Stimulated activated memory B cell treated with anti-CD40 and anti-IgM and Interleukin-4, amounts not matched to agents 10 μg/mL and 1 μg/mL and 100 μg/mL, for 72 hours (primary cell): Measurements from ENCODE around the gene ME1.
"Not testable (repeated sequence)": the region's sequence is repeated elsewhere in the genome, so short reads cannot be mapped to it uniquely, and the experiment has no call there.

ENCODE experiments used
- ATAC-seq: fragments of 150-1000 bp; cut with Tn5 transposase; 2 replicates; pipeline ENCODE4 v1.10.0; 2021
- H3K27ac Mint-ChIP-seq: one replicate; pipeline ENCODE4 v1.8.0; 2022; ENCODE audit warnings: mild to moderate bottlenecking, mixed read lengths
- H3K27me3 Mint-ChIP-seq: one replicate; pipeline ENCODE4 v1.8.0; 2022; ENCODE audit warnings: mixed read lengths
- H3K36me3 Mint-ChIP-seq: one replicate; pipeline ENCODE4 v1.8.0; 2022; ENCODE audit warnings: mixed read lengths
- H3K4me1 Mint-ChIP-seq: one replicate; pipeline ENCODE4 v1.8.0; 2022; ENCODE audit warnings: mixed read lengths
- H3K4me3 Mint-ChIP-seq: one replicate; pipeline ENCODE4 v1.8.0; 2022; ENCODE audit warnings: mild to moderate bottlenecking, moderate library complexity, mixed read lengths
- H3K9me3 Mint-ChIP-seq: one replicate; pipeline ENCODE4 v1.8.0; 2022; ENCODE audit warnings: mixed read lengths

The ME1 gene

GRCh38 chr6:83341765-83342164, 89.1 kb downstream of the ME1 start:
- no peak for ATAC-seq
- Mint-ChIP-seq H3K9me3 (peaks cover 2% of the 10 kb centered on the region), H3K36me3 (no peaks in the 10 kb centered on the region), H3K27ac (no peak overlapping the region), H3K27me3 (peaks cover 12% of the 10 kb centered on the region), H3K4me1 (no peaks in the 10 kb centered on the region), H3K4me3 (no peak overlapping the region)

GRCh38 chr6:83333916-83334315, 96.9 kb downstream of the ME1 start:
- not testable (repeated sequence) for H3K4me3 Mint-ChIP-seq

GRCh38 chr6:83333500-83333899, 97.4 kb downstream of the ME1 start:
- H3K4me1 Mint-ChIP-seq: no peaks in the 10 kb centered on the region
- H3K27me3 Mint-ChIP-seq: no peaks in the 10 kb centered on the region
- no peak overlapping the region for H3K27ac Mint-ChIP-seq
- H3K36me3 Mint-ChIP-seq: no peaks in the 10 kb centered on the region
- no peaks in the 10 kb centered on the region for H3K9me3 Mint-ChIP-seq
- no peak for ATAC-seq
- no peak overlapping the region for H3K4me3 Mint-ChIP-seq

More at GRCh38 chr6:83333916-83334315, 96.9 kb downstream of the ME1 start:
- H3K4me1 Mint-ChIP-seq, H3K36me3 Mint-ChIP-seq, H3K9me3 Mint-ChIP-seq, ATAC-seq, H3K27me3 Mint-ChIP-seq, H3K27ac Mint-ChIP-seq: not testable (repeated sequence)

GRCh38 chr6:83314693-83315092, 116.2 kb downstream of the ME1 start:
- Mint-ChIP-seq H3K27ac (no peak overlapping the region), H3K4me3 (no peak overlapping the region), H3K4me1 (no peaks in the 10 kb centered on the region), H3K36me3 (no peaks in the 10 kb centered on the region), H3K9me3 (no peaks in the 10 kb centered on the region), H3K27me3 (no peaks in the 10 kb centered on the region)
- no peak for ATAC-seq

GRCh38 chr6:83313882-83314281, 117.0 kb downstream of the ME1 start:
- Mint-ChIP-seq H3K9me3 (no peaks in the 10 kb centered on the region), H3K36me3 (no peaks in the 10 kb centered on the region), H3K27me3 (no peaks in the 10 kb centered on the region), H3K4me3 (no peak overlapping the region), H3K27ac (no peak overlapping the region), H3K4me1 (no peaks in the 10 kb centered on the region)
- ATAC-seq: no peak

GRCh38 chr6:83311231-83311630, 119.6 kb downstream of the ME1 start:
- Mint-ChIP-seq H3K4me3 (no peak overlapping the region), H3K27ac (no peak overlapping the region), H3K4me1 (no peaks in the 10 kb centered on the region), H3K27me3 (no peaks in the 10 kb centered on the region), H3K36me3 (no peaks in the 10 kb centered on the region), H3K9me3 (no peaks in the 10 kb centered on the region)
- ATAC-seq: no peak

- no peak for ATAC-seq
- Mint-ChIP-seq H3K4me1 (no peaks in the 10 kb centered on the region), H3K9me3 (no peaks in the 10 kb centered on the region), H3K36me3 (no peaks in the 10 kb centered on the region), H3K27ac (no peak overlapping the region), H3K4me3 (no peak overlapping the region), H3K27me3 (peaks cover 6% of the 10 kb centered on the region)
Measured at GRCh38 chr6:83310046-83310445, 120.8 kb downstream of the ME1 start.

- Mint-ChIP-seq H3K9me3 (no peaks in the 10 kb centered on the region), H3K36me3 (no peaks in the 10 kb centered on the region), H3K27ac (no peak overlapping the region), H3K4me3 (no peak overlapping the region), H3K4me1 (no peaks in the 10 kb centered on the region), H3K27me3 (peaks cover 9% of the 10 kb centered on the region)
- ATAC-seq: no peak
Measured at GRCh38 chr6:83309344-83309743, 121.5 kb downstream of the ME1 start.

- H3K4me3 Mint-ChIP-seq: no peak overlapping the region
- no peaks in the 10 kb centered on the region for H3K36me3 Mint-ChIP-seq
- ATAC-seq: no peak
- H3K27me3 Mint-ChIP-seq: peaks cover 9% of the 10 kb centered on the region
- H3K4me1 Mint-ChIP-seq: no peaks in the 10 kb centered on the region
- no peak overlapping the region for H3K27ac Mint-ChIP-seq
- H3K9me3 Mint-ChIP-seq: no peaks in the 10 kb centered on the region
Measured at GRCh38 chr6:83308833-83309232, 122.0 kb downstream of the ME1 start.

- H3K4me1 Mint-ChIP-seq: no peaks in the 10 kb centered on the region
- H3K9me3 Mint-ChIP-seq: no peaks in the 10 kb centered on the region
- H3K27ac Mint-ChIP-seq: no peak overlapping the region
- no peak overlapping the region for H3K4me3 Mint-ChIP-seq
- no peak for ATAC-seq
- H3K36me3 Mint-ChIP-seq: no peaks in the 10 kb centered on the region
- H3K27me3 Mint-ChIP-seq: peaks cover 9% of the 10 kb centered on the region
Measured at GRCh38 chr6:83307849-83308248, 123.0 kb downstream of the ME1 start.

- Mint-ChIP-seq H3K9me3 (no peaks in the 10 kb centered on the region), H3K27me3 (peaks cover 9% of the 10 kb centered on the region), H3K27ac (no peak overlapping the region), H3K4me1 (no peaks in the 10 kb centered on the region), H3K36me3 (no peaks in the 10 kb centered on the region), H3K4me3 (no peak overlapping the region)
- ATAC-seq: no peak
Measured at GRCh38 chr6:83303426-83303825, 127.4 kb downstream of the ME1 start.

- no peak for ATAC-seq
- Mint-ChIP-seq H3K27me3 (peaks cover 46% of the 10 kb centered on the region), H3K4me1 (no peaks in the 10 kb centered on the region), H3K9me3 (peaks cover 5% of the 10 kb centered on the region), H3K36me3 (no peaks in the 10 kb centered on the region), H3K27ac (no peak overlapping the region), H3K4me3 (no peak overlapping the region)
Measured at GRCh38 chr6:83294676-83295075, 136.2 kb downstream of the ME1 start.

- no peak overlapping the region for H3K4me3 Mint-ChIP-seq
- no peak for ATAC-seq
Measured at GRCh38 chr6:83292900-83293843, 137.7 kb downstream of the ME1 start.

GRCh38 chr6:83287298-83287697, 143.6 kb downstream of the ME1 start:
- not testable (repeated sequence) for H3K4me3 Mint-ChIP-seq, H3K9me3 Mint-ChIP-seq, ATAC-seq, H3K36me3 Mint-ChIP-seq, H3K27me3 Mint-ChIP-seq, H3K27ac Mint-ChIP-seq, H3K4me1 Mint-ChIP-seq

More at GRCh38 chr6:83292900-83293843, 137.7 kb downstream of the ME1 start:
- Mint-ChIP-seq H3K27me3 (peaks cover 46% of the 10 kb centered on the region), H3K4me1 (no peaks in the 10 kb centered on the region), H3K36me3 (no peaks in the 10 kb centered on the region), H3K27ac (no peak overlapping the region), H3K9me3 (peaks cover 5% of the 10 kb centered on the region)

- no peak for ATAC-seq
- Mint-ChIP-seq H3K4me3 (no peak overlapping the region), H3K4me1 (no peaks in the 10 kb centered on the region), H3K36me3 (no peaks in the 10 kb centered on the region), H3K27me3 (no peaks in the 10 kb centered on the region), H3K9me3 (peaks cover 3% of the 10 kb centered on the region), H3K27ac (no peak overlapping the region)
Measured at GRCh38 chr6:83285917-83286316, 144.9 kb downstream of the ME1 start.

- H3K27me3 Mint-ChIP-seq: peaks cover 8% of the 10 kb centered on the region
- H3K4me3 Mint-ChIP-seq: no peak overlapping the region
- no peaks in the 10 kb centered on the region for H3K9me3 Mint-ChIP-seq
- no peaks in the 10 kb centered on the region for H3K36me3 Mint-ChIP-seq
- no peak overlapping the region for H3K27ac Mint-ChIP-seq
- ATAC-seq: no peak
- no peaks in the 10 kb centered on the region for H3K4me1 Mint-ChIP-seq
Measured at GRCh38 chr6:83273596-83273995, 157.3 kb downstream of the ME1 start.
